Stimulated activated CD4-positive, alpha-beta T cell treated with anti-CD3 and anti-CD28 coated beads, Interleukin-4, amount 100 ng/mL, for 24 hours (primary cell): Measurements from ENCODE around the gene GNAT1.
"Not testable (repeated sequence)": the region's sequence is repeated elsewhere in the genome, so short reads cannot be mapped to it uniquely, and the experiment has no call there.

Experiments used
- DNase-seq: peaks from one replicate; pipeline ENCODE4 v3.0.0-alpha.2; 2020

Gene GNAT1

GRCh38 chr3:50203809-50204803 is 12.7 kb downstream of the GNAT1 start:
- no peak for DNase-seq

GRCh38 chr3:50204804-50205412 is 13.5 kb downstream of the GNAT1 start, which contains the start of gene SLC38A3:
SLC38A3 (plus strand) TSS chr3:50205271; CDS start chr3:50214200, 8,929 bp downstream.
- no peak for DNase-seq

- DNase-seq, result peak; percentile 28
These were observed 14.2 kb downstream of the GNAT1 start for GRCh38 chr3:50205413-50206276.

GRCh38 chr3:50207359-50208042 is 16.1 kb downstream of the GNAT1 start:
- DNase-seq, result no peak

GRCh38 chr3:50208677-50209344 is 17.4 kb downstream of the GNAT1 start:
- no peak for DNase-seq

- no peak for DNase-seq
These were observed 18.7 kb downstream of the GNAT1 start for GRCh38 chr3:50210176-50210509.

GRCh38 chr3:50210510-50211367 is 19.3 kb downstream of the GNAT1 start:
- DNase-seq, result no peak

GRCh38 chr3:50211368-50211717 is 19.9 kb downstream of the GNAT1 start:
- DNase-seq, result not testable (repeated sequence)

GRCh38 chr3:50211930-50212329 is 20.5 kb downstream of the GNAT1 start:
- peak; percentile 32 for DNase-seq

- no peak for DNase-seq
These were observed 21.1 kb downstream of the GNAT1 start for GRCh38 chr3:50212502-50212901.

GRCh38 chr3:50212971-50213370 is 21.6 kb downstream of the GNAT1 start:
- DNase-seq, result no peak

GRCh38 chr3:50213373-50213772 is 22.0 kb downstream of the GNAT1 start:
- no peak for DNase-seq

GRCh38 chr3:50214824-50215223 is 23.4 kb downstream of the GNAT1 start:
- DNase-seq, result no peak

- DNase-seq, result no peak
These were observed 24.1 kb downstream of the GNAT1 start for GRCh38 chr3:50215529-50215928.

GRCh38 chr3:50217681-50218080 is 26.3 kb downstream of the GNAT1 start:
- DNase-seq, result no peak

- DNase-seq, result no peak
These were observed 27.0 kb downstream of the GNAT1 start for GRCh38 chr3:50218448-50218847.

- no peak for DNase-seq
These were observed 27.9 kb downstream of the GNAT1 start for GRCh38 chr3:50219285-50219684.

GRCh38 chr3:50220109-50220508 is 28.7 kb downstream of the GNAT1 start:
- no peak for DNase-seq

- no peak for DNase-seq
These were observed 29.6 kb downstream of the GNAT1 start for GRCh38 chr3:50221051-50221410.

GRCh38 chr3:50221411-50222168 is 30.2 kb downstream of the GNAT1 start:
- DNase-seq, result no peak
